ENCODE measurements around the gene ANKRD23.
A peak's percentile ranks its signal among the peaks of the same experiment; 100 is the strongest.

The ANKRD23 gene

GRCh38 chr2:96867756-96868554, 24.1 kb upstream of the ANKRD23 start:
- Histone ChIP-seq H2AK5ac (ENCODE audit: low read depth, low read length) (peak overlapping the region; percentile 3), H2BK120ac (ENCODE audit: low read depth, low read length) (peak overlapping the region; percentile 51), H3K4ac (ENCODE audit: low read length) (peak overlapping the region; percentile 81), H2AFZ (ENCODE audit: low read length) (peak overlapping the region; percentile 78), H3K9me3 (replicated peaks in 1 of 2; ENCODE audit: control insufficient read depth in 2 of 2, insufficient read depth in 1 of 2, low read depth in 1 of 2, low read length in 2 of 2) (no peaks in the 10 kb centered on the region), H3K36me3 (replicated peaks in 1 of 2; ENCODE audit: control insufficient read depth in 2 of 2, insufficient read depth in 2 of 2, low read length in 2 of 2) (peaks cover 47 to 49% of the 10 kb centered on the region in 2 donors), H4K8ac (ENCODE audit: low read depth, low read length) (no peak overlapping the region), H4K91ac (ENCODE audit: low read depth, low read length, poor library complexity) (no peak overlapping the region), H2BK15ac (ENCODE audit: low read length) (no peak overlapping the region), H3K23ac (ENCODE audit: low read depth, low read length, poor library complexity) (peak overlapping the region; percentile 34), H3K9ac (ENCODE audit: low read depth, low read length, poor library complexity) (peak overlapping the region; percentile 93), H3K18ac (ENCODE audit: low read length) (peak overlapping the region; percentile 100), H3K27me3 (ENCODE audit: control insufficient read depth in 3 of 3, insufficient read depth in 3 of 3, low read depth in 1 of 3, low read length in 3 of 3) (no peaks in the 10 kb centered on the region), H3K14ac (ENCODE audit: low read length) (peak overlapping the region; percentile 25), H3K27ac (replicated peaks; ENCODE audit: low read length) (peak overlapping the region; percentile 91), H3K4me3 (ENCODE audit: low read length in 2 of 2) (peak overlapping the region; percentile 93 to 95), H2BK5ac (ENCODE audit: low read length) (peak overlapping the region; percentile 88), H3K4me2 (ENCODE audit: insufficient read depth, low read length, poor library complexity, severe bottlenecking) (peak overlapping the region; percentile 58), H2BK12ac (ENCODE audit: low read length) (no peak overlapping the region), H3K79me1 (ENCODE audit: low read depth, low read length) (peaks cover 41% of the 10 kb centered on the region), H3K4me1 (ENCODE audit: control insufficient read depth in 2 of 2, insufficient read depth in 1 of 2, low read depth in 1 of 2, low read length in 2 of 2) (peaks cover 11 to 16% of the 10 kb centered on the region in 2 donors)
- no CpG with 5 or more reads among the region's 27 CpGs for WGBS, 2 donors (ENCODE audit: extremely low coverage in 2 of 2, insufficient read length in 2 of 2, insufficient replicate concordance in 1 of 2)
- no peak for DNase-seq (ENCODE audit: low spot score)

GRCh38 chr2:96866986-96867755, 23.4 kb upstream of the ANKRD23 start:
- H2AFZ ChIP-seq (ENCODE audit: low read length) = no peak overlapping the region
- no peak overlapping the region for H3K4ac ChIP-seq (ENCODE audit: low read length)
- no peak overlapping the region for H3K27ac ChIP-seq (replicated peaks; ENCODE audit: low read length)
- H2BK120ac ChIP-seq (ENCODE audit: low read depth, low read length) = no peak overlapping the region
- H3K23ac ChIP-seq (ENCODE audit: low read depth, low read length, poor library complexity) = peak overlapping the region; percentile 66
- no peaks in the 10 kb centered on the region for H3K27me3 ChIP-seq (ENCODE audit: control insufficient read depth in 3 of 3, insufficient read depth in 3 of 3, low read depth in 1 of 3, low read length in 3 of 3)
- H3K14ac ChIP-seq (ENCODE audit: low read length) = peak overlapping the region; percentile 5
- no peak overlapping the region for H2BK5ac ChIP-seq (ENCODE audit: low read length)
- WGBS, 2 donors (ENCODE audit: extremely low coverage in 2 of 2, insufficient read length in 2 of 2, insufficient replicate concordance in 1 of 2) = no CpG with 5 or more reads among the region's 22 CpGs
- no peak overlapping the region for H2BK15ac ChIP-seq (ENCODE audit: low read length)
- peak overlapping the region; percentile 93 to 95 for H3K4me3 ChIP-seq (ENCODE audit: low read length in 2 of 2)
- no peak overlapping the region for H2BK12ac ChIP-seq (ENCODE audit: low read length)
- H3K9me3 ChIP-seq (replicated peaks in 1 of 2; ENCODE audit: control insufficient read depth in 2 of 2, insufficient read depth in 1 of 2, low read depth in 1 of 2, low read length in 2 of 2) = no peaks in the 10 kb centered on the region
- peak overlapping the region; percentile 58 for H3K4me2 ChIP-seq (ENCODE audit: insufficient read depth, low read length, poor library complexity, severe bottlenecking)
- H2AK5ac ChIP-seq (ENCODE audit: low read depth, low read length) = peak overlapping the region; percentile 3
- H4K91ac ChIP-seq (ENCODE audit: low read depth, low read length, poor library complexity) = no peak overlapping the region
- no peak overlapping the region for H4K8ac ChIP-seq (ENCODE audit: low read depth, low read length)
- no peak overlapping the region for H3K18ac ChIP-seq (ENCODE audit: low read length)
- no peak for DNase-seq (ENCODE audit: low spot score)
- peaks cover 48 to 53% of the 10 kb centered on the region in 2 donors for H3K36me3 ChIP-seq (replicated peaks in 1 of 2; ENCODE audit: control insufficient read depth in 2 of 2, insufficient read depth in 2 of 2, low read length in 2 of 2)
- peaks cover 41% of the 10 kb centered on the region for H3K79me1 ChIP-seq (ENCODE audit: low read depth, low read length)
- peaks cover 9 to 16% of the 10 kb centered on the region in 2 donors for H3K4me1 ChIP-seq (ENCODE audit: control insufficient read depth in 2 of 2, insufficient read depth in 1 of 2, low read depth in 1 of 2, low read length in 2 of 2)
- H3K9ac ChIP-seq (ENCODE audit: low read depth, low read length, poor library complexity) = peak overlapping the region; percentile 93

- DNase-seq (ENCODE audit: low spot score) = no peak
- Histone ChIP-seq H3K36me3 (replicated peaks in 1 of 2; ENCODE audit: control insufficient read depth in 2 of 2, insufficient read depth in 2 of 2, low read length in 2 of 2) (peaks cover 53 to 59% of the 10 kb centered on the region in 2 donors), H3K4me1 (ENCODE audit: control insufficient read depth in 2 of 2, insufficient read depth in 1 of 2, low read depth in 1 of 2, low read length in 2 of 2) (peaks cover 9 to 16% of the 10 kb centered on the region in 2 donors), H3K14ac (ENCODE audit: low read length) (no peak overlapping the region), H2AK5ac (ENCODE audit: low read depth, low read length) (no peak overlapping the region), H3K79me1 (ENCODE audit: low read depth, low read length) (peaks cover 41% of the 10 kb centered on the region), H3K4me3 (ENCODE audit: low read length in 2 of 2) (peak overlapping the region in 1 of 2 donors; percentile 93), H3K18ac (ENCODE audit: low read length) (no peak overlapping the region), H2BK15ac (ENCODE audit: low read length) (no peak overlapping the region), H3K9me3 (replicated peaks in 1 of 2; ENCODE audit: control insufficient read depth in 2 of 2, insufficient read depth in 1 of 2, low read depth in 1 of 2, low read length in 2 of 2) (no peaks in the 10 kb centered on the region), H3K27me3 (ENCODE audit: control insufficient read depth in 3 of 3, insufficient read depth in 3 of 3, low read depth in 1 of 3, low read length in 3 of 3) (no peaks in the 10 kb centered on the region), H3K4me2 (ENCODE audit: insufficient read depth, low read length, poor library complexity, severe bottlenecking) (no peak overlapping the region), H3K23ac (ENCODE audit: low read depth, low read length, poor library complexity) (peak overlapping the region; percentile 66), H3K4ac (ENCODE audit: low read length) (no peak overlapping the region), H3K9ac (ENCODE audit: low read depth, low read length, poor library complexity) (peak overlapping the region; percentile 7), H4K8ac (ENCODE audit: low read depth, low read length) (no peak overlapping the region), H3K27ac (replicated peaks; ENCODE audit: low read length) (no peak overlapping the region), H2BK120ac (ENCODE audit: low read depth, low read length) (no peak overlapping the region), H2BK5ac (ENCODE audit: low read length) (peak overlapping the region; percentile 68), H2AFZ (ENCODE audit: low read length) (no peak overlapping the region), H2BK12ac (ENCODE audit: low read length) (no peak overlapping the region), H4K91ac (ENCODE audit: low read depth, low read length, poor library complexity) (no peak overlapping the region)
- no CpG with 5 or more reads among the region's 8 CpGs for WGBS, 2 donors (ENCODE audit: extremely low coverage in 2 of 2, insufficient read length in 2 of 2, insufficient replicate concordance in 1 of 2)
Observed at GRCh38 chr2:96866586-96866985, 22.8 kb upstream of the ANKRD23 start.

- Histone ChIP-seq H2AK5ac (ENCODE audit: low read depth, low read length) (no peak overlapping the region), H3K27ac (replicated peaks; ENCODE audit: low read length) (no peak overlapping the region), H4K91ac (ENCODE audit: low read depth, low read length, poor library complexity) (no peak overlapping the region), H3K4me2 (ENCODE audit: insufficient read depth, low read length, poor library complexity, severe bottlenecking) (no peak overlapping the region), H3K4me1 (ENCODE audit: control insufficient read depth in 2 of 2, insufficient read depth in 1 of 2, low read depth in 1 of 2, low read length in 2 of 2) (peaks cover 9 to 16% of the 10 kb centered on the region in 2 donors), H3K14ac (ENCODE audit: low read length) (no peak overlapping the region), H3K27me3 (ENCODE audit: control insufficient read depth in 3 of 3, insufficient read depth in 3 of 3, low read depth in 1 of 3, low read length in 3 of 3) (no peaks in the 10 kb centered on the region), H3K36me3 (replicated peaks in 1 of 2; ENCODE audit: control insufficient read depth in 2 of 2, insufficient read depth in 2 of 2, low read length in 2 of 2) (peaks cover 57 to 63% of the 10 kb centered on the region in 2 donors), H2AFZ (ENCODE audit: low read length) (no peak overlapping the region), H3K4me3 (ENCODE audit: low read length in 2 of 2) (no peak overlapping the region), H2BK15ac (ENCODE audit: low read length) (no peak overlapping the region), H3K9ac (ENCODE audit: low read depth, low read length, poor library complexity) (peak overlapping the region; percentile 60), H2BK12ac (ENCODE audit: low read length) (no peak overlapping the region), H3K18ac (ENCODE audit: low read length) (no peak overlapping the region), H4K8ac (ENCODE audit: low read depth, low read length) (peak overlapping the region; percentile 97), H2BK5ac (ENCODE audit: low read length) (peak overlapping the region; percentile 68), H3K23ac (ENCODE audit: low read depth, low read length, poor library complexity) (no peak overlapping the region), H3K9me3 (replicated peaks in 1 of 2; ENCODE audit: control insufficient read depth in 2 of 2, insufficient read depth in 1 of 2, low read depth in 1 of 2, low read length in 2 of 2) (no peaks in the 10 kb centered on the region), H3K4ac (ENCODE audit: low read length) (no peak overlapping the region), H3K79me1 (ENCODE audit: low read depth, low read length) (peaks cover 41% of the 10 kb centered on the region), H2BK120ac (ENCODE audit: low read depth, low read length) (no peak overlapping the region)
- no CpG with 5 or more reads among the region's 14 CpGs for WGBS, 2 donors (ENCODE audit: extremely low coverage in 2 of 2, insufficient read length in 2 of 2, insufficient replicate concordance in 1 of 2)
- no peak for DNase-seq (ENCODE audit: low spot score)
Observed at GRCh38 chr2:96866149-96866548, 22.3 kb upstream of the ANKRD23 start.

Measured in neuronal stem cell (in vitro differentiated cells).